ENCODE measurements around the gene RYR2.

DNA sequence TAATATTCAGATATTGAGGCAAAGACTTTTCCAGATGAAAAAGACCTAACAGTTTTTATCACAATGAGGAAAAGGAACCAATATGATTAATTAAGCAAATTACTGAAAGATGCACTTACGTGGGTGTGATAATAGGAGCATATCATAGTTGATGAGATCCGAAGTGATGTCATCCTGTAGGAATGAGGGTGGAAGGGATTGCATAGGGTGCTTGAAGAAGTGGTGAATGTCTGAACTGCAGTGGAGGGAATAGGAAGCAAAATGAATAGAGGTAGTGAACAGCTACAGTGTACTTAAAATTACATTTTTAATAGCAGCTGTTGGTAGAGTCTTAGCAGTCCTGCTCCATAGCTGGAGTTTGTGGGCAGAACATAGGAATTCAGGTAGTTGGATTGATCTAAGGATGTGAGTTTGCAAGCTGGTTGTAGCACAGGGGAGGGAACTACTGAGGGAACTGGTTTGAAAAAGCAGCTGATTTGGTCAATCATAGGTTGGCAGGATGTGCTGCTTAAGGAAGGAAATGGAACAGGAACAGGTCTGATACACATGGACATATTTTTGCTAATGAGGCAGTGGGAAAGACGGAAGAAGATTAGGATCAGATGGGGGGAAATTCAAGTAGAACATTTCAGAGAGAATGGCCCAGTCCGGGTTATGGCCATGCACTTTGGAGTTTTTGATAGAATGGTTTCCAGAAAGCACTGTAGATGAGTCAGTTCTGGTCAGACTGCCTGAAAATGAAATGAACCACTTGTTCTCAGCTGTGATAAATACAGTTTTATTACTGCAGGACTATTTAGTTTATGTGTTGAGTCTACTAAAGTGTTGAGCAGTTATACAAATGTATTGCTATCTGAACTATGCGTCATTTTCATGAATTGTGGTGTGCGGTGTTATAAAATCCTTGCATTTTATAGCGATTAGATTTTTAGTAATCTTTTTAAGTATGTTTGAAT is 155.8 kb downstream of the RYR2 start:
- TF ChIP-seq, protein P1, sequence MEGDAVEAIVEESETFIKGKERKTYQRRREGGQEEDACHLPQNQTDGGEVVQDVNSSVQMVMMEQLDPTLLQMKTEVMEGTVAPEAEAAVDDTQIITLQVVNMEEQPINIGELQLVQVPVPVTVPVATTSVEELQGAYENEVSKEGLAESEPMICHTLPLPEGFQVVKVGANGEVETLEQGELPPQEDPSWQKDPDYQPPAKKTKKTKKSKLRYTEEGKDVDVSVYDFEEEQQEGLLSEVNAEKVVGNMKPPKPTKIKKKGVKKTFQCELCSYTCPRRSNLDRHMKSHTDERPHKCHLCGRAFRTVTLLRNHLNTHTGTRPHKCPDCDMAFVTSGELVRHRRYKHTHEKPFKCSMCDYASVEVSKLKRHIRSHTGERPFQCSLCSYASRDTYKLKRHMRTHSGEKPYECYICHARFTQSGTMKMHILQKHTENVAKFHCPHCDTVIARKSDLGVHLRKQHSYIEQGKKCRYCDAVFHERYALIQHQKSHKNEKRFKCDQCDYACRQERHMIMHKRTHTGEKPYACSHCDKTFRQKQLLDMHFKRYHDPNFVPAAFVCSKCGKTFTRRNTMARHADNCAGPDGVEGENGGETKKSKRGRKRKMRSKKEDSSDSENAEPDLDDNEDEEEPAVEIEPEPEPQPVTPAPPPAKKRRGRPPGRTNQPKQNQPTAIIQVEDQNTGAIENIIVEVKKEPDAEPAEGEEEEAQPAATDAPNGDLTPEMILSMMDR (conservative IDR thresholded peaks at IDR 0.05; ENCODE audit: low read depth, low read length), result no peak
- TF ChIP-seq EZH2 (IDR thresholded peaks at IDR 0.05; ENCODE audit: borderline replicate concordance, low read depth, low read length, poor library complexity, severe bottlenecking), result no peak

All from A673 (cell line).